ENCODE results near the gene SVEP1. TPM values are rescaled to one million over a fixed set of nuclear protein-coding genes. Genes with fewer than 3 reads are reported as not detected.
"Not testable (repeated sequence)": the region's sequence is repeated elsewhere in the genome, so short reads cannot be mapped to it uniquely, and the experiment has no call there.

SVEP1 gene
- total RNA-seq, 1 experiment from 2014 or later, result not detected

- H3K4me3 ChIP-seq (ENCODE audit: low read length), result no peak overlapping the region
- H3K27me3 ChIP-seq (ENCODE audit: low read length), result no peaks in the 10 kb centered on the region
- H4K20me1 ChIP-seq (ENCODE audit: insufficient read depth, low read depth, low read length), result no peaks in the 10 kb centered on the region
- no peaks in the 10 kb centered on the region for H3K9me2 ChIP-seq (replicated peaks; ENCODE audit: insufficient read depth, low read length)
- H3K4me2 ChIP-seq (ENCODE audit: low read depth, low read length, poor library complexity, severe bottlenecking), result no peak overlapping the region
- H3K4me1 ChIP-seq (ENCODE audit: low read length), result no peaks in the 10 kb centered on the region
- H3K36me3 ChIP-seq (ENCODE audit: insufficient read depth, low read length), result no peaks in the 10 kb centered on the region
- no peak for DNase-seq
- H3K79me2 ChIP-seq (ENCODE audit: low read length), result no peaks in the 10 kb centered on the region
- H2AFZ ChIP-seq (ENCODE audit: low read length), result no peak overlapping the region
- H3K9me3 ChIP-seq (ENCODE audit: low read length), result no peaks in the 10 kb centered on the region
- H3K27ac ChIP-seq (ENCODE audit: low read length), result no peak overlapping the region
- no peak overlapping the region for H3K9ac ChIP-seq (ENCODE audit: low read length)
Observed at GRCh38 chr9:110391826-110392485, 187.6 kb downstream of the SVEP1 start.

- Histone ChIP-seq H4K20me1 (ENCODE audit: insufficient read depth, low read depth, low read length) (no peaks in the 10 kb centered on the region), H3K27me3 (ENCODE audit: low read length) (no peaks in the 10 kb centered on the region), H3K36me3 (ENCODE audit: insufficient read depth, low read length) (no peaks in the 10 kb centered on the region), H2AFZ (ENCODE audit: low read length) (no peak overlapping the region), H3K4me3 (ENCODE audit: low read length) (no peak overlapping the region), H3K79me2 (ENCODE audit: low read length) (no peaks in the 10 kb centered on the region), H3K4me1 (ENCODE audit: low read length) (no peaks in the 10 kb centered on the region), H3K9ac (ENCODE audit: low read length) (no peak overlapping the region), H3K9me3 (ENCODE audit: low read length) (no peaks in the 10 kb centered on the region), H3K9me2 (replicated peaks; ENCODE audit: insufficient read depth, low read length) (no peaks in the 10 kb centered on the region), H3K4me2 (ENCODE audit: low read depth, low read length, poor library complexity, severe bottlenecking) (no peak overlapping the region), H3K27ac (ENCODE audit: low read length) (no peak overlapping the region)
- DNase-seq, result no peak
Observed at GRCh38 chr9:110389148-110389750, 190.3 kb downstream of the SVEP1 start.

GRCh38 chr9:110383491-110383890, 196.1 kb downstream of the SVEP1 start:
- Histone ChIP-seq H3K4me2 (ENCODE audit: low read depth, low read length, poor library complexity, severe bottlenecking) (no peak overlapping the region), H4K20me1 (ENCODE audit: insufficient read depth, low read depth, low read length) (no peaks in the 10 kb centered on the region), H3K9me3 (ENCODE audit: low read length) (no peaks in the 10 kb centered on the region), H2AFZ (ENCODE audit: low read length) (no peak overlapping the region), H3K36me3 (ENCODE audit: insufficient read depth, low read length) (no peaks in the 10 kb centered on the region), H3K27ac (ENCODE audit: low read length) (no peak overlapping the region), H3K9ac (ENCODE audit: low read length) (no peak overlapping the region), H3K79me2 (ENCODE audit: low read length) (no peaks in the 10 kb centered on the region), H3K4me3 (ENCODE audit: low read length) (no peak overlapping the region), H3K27me3 (ENCODE audit: low read length) (no peaks in the 10 kb centered on the region), H3K9me2 (replicated peaks; ENCODE audit: insufficient read depth, low read length) (no peaks in the 10 kb centered on the region), H3K4me1 (ENCODE audit: low read length) (no peaks in the 10 kb centered on the region)
- DNase-seq, result no peak

GRCh38 chr9:110382731-110383130, 196.8 kb downstream of the SVEP1 start:
- Histone ChIP-seq H3K9me2 (replicated peaks; ENCODE audit: insufficient read depth, low read length) (no peaks in the 10 kb centered on the region), H3K27ac (ENCODE audit: low read length) (no peak overlapping the region), H3K27me3 (ENCODE audit: low read length) (no peaks in the 10 kb centered on the region), H3K9ac (ENCODE audit: low read length) (no peak overlapping the region), H3K4me2 (ENCODE audit: low read depth, low read length, poor library complexity, severe bottlenecking) (no peak overlapping the region), H3K4me1 (ENCODE audit: low read length) (no peaks in the 10 kb centered on the region), H2AFZ (ENCODE audit: low read length) (no peak overlapping the region), H3K36me3 (ENCODE audit: insufficient read depth, low read length) (no peaks in the 10 kb centered on the region), H3K79me2 (ENCODE audit: low read length) (no peaks in the 10 kb centered on the region), H4K20me1 (ENCODE audit: insufficient read depth, low read depth, low read length) (no peaks in the 10 kb centered on the region), H3K4me3 (ENCODE audit: low read length) (no peak overlapping the region), H3K9me3 (ENCODE audit: low read length) (no peaks in the 10 kb centered on the region)
- DNase-seq, result no peak

GRCh38 chr9:110371411-110372007, 208.0 kb downstream of the SVEP1 start:
- H3K4me2 ChIP-seq (ENCODE audit: low read depth, low read length, poor library complexity, severe bottlenecking), result no peak overlapping the region
- H3K9ac ChIP-seq (ENCODE audit: low read length), result no peak overlapping the region
- H3K27me3 ChIP-seq (ENCODE audit: low read length), result no peaks in the 10 kb centered on the region
- H3K9me2 ChIP-seq (replicated peaks; ENCODE audit: insufficient read depth, low read length), result no peaks in the 10 kb centered on the region
- no peaks in the 10 kb centered on the region for H3K79me2 ChIP-seq (ENCODE audit: low read length)
- H3K9me3 ChIP-seq (ENCODE audit: low read length), result no peaks in the 10 kb centered on the region
- no peaks in the 10 kb centered on the region for H3K36me3 ChIP-seq (ENCODE audit: insufficient read depth, low read length)
- H4K20me1 ChIP-seq (ENCODE audit: insufficient read depth, low read depth, low read length), result no peaks in the 10 kb centered on the region
- no peak overlapping the region for H2AFZ ChIP-seq (ENCODE audit: low read length)
- no peak overlapping the region for H3K4me3 ChIP-seq (ENCODE audit: low read length)
- H3K4me1 ChIP-seq (ENCODE audit: low read length), result no peaks in the 10 kb centered on the region
- no peak for DNase-seq
- H3K27ac ChIP-seq (ENCODE audit: low read length), result no peak overlapping the region

- H3K36me3 ChIP-seq (ENCODE audit: insufficient read depth, low read length), result no peaks in the 10 kb centered on the region
- no peak overlapping the region for H3K9ac ChIP-seq (ENCODE audit: low read length)
- H3K4me3 ChIP-seq (ENCODE audit: low read length), result no peak overlapping the region
- no peak overlapping the region for H3K27ac ChIP-seq (ENCODE audit: low read length)
- H2AFZ ChIP-seq (ENCODE audit: low read length), result no peak overlapping the region
- H3K79me2 ChIP-seq (ENCODE audit: low read length), result no peaks in the 10 kb centered on the region
- no peaks in the 10 kb centered on the region for H3K9me2 ChIP-seq (replicated peaks; ENCODE audit: insufficient read depth, low read length)
- no peak for DNase-seq
- H3K4me2 ChIP-seq (ENCODE audit: low read depth, low read length, poor library complexity, severe bottlenecking), result no peak overlapping the region
- H3K9me3 ChIP-seq (ENCODE audit: low read length), result no peaks in the 10 kb centered on the region
- H3K4me1 ChIP-seq (ENCODE audit: low read length), result no peaks in the 10 kb centered on the region
- H4K20me1 ChIP-seq (ENCODE audit: insufficient read depth, low read depth, low read length), result no peaks in the 10 kb centered on the region
- H3K27me3 ChIP-seq (ENCODE audit: low read length), result no peaks in the 10 kb centered on the region
Observed at GRCh38 chr9:110370315-110370714, 209.2 kb downstream of the SVEP1 start.

- H3K36me3 ChIP-seq (ENCODE audit: insufficient read depth, low read length), result no peaks in the 10 kb centered on the region
- no peaks in the 10 kb centered on the region for H3K9me3 ChIP-seq (ENCODE audit: low read length)
- H2AFZ ChIP-seq (ENCODE audit: low read length), result no peak overlapping the region
- H3K4me2 ChIP-seq (ENCODE audit: low read depth, low read length, poor library complexity, severe bottlenecking), result no peak overlapping the region
- DNase-seq, result no peak
- no peaks in the 10 kb centered on the region for H3K27me3 ChIP-seq (ENCODE audit: low read length)
- no peaks in the 10 kb centered on the region for H3K9me2 ChIP-seq (replicated peaks; ENCODE audit: insufficient read depth, low read length)
- H3K4me1 ChIP-seq (ENCODE audit: low read length), result no peaks in the 10 kb centered on the region
- no peak overlapping the region for H3K27ac ChIP-seq (ENCODE audit: low read length)
- no peaks in the 10 kb centered on the region for H3K79me2 ChIP-seq (ENCODE audit: low read length)
- no peak overlapping the region for H3K4me3 ChIP-seq (ENCODE audit: low read length)
- no peak overlapping the region for H3K9ac ChIP-seq (ENCODE audit: low read length)
- no peaks in the 10 kb centered on the region for H4K20me1 ChIP-seq (ENCODE audit: insufficient read depth, low read depth, low read length)
Observed at GRCh38 chr9:110364451-110364850, 215.1 kb downstream of the SVEP1 start.

- not testable (repeated sequence) for H3K4me2 ChIP-seq (ENCODE audit: low read depth, low read length, poor library complexity, severe bottlenecking); H3K79me2 ChIP-seq (ENCODE audit: low read length); H3K4me3 ChIP-seq (ENCODE audit: low read length); H3K27ac ChIP-seq (ENCODE audit: low read length); H3K36me3 ChIP-seq (ENCODE audit: insufficient read depth, low read length); H4K20me1 ChIP-seq (ENCODE audit: insufficient read depth, low read depth, low read length); H3K9me2 ChIP-seq (replicated peaks; ENCODE audit: insufficient read depth, low read length); H2AFZ ChIP-seq (ENCODE audit: low read length); H3K4me1 ChIP-seq (ENCODE audit: low read length); H3K9me3 ChIP-seq (ENCODE audit: low read length); H3K9ac ChIP-seq (ENCODE audit: low read length); DNase-seq; H3K27me3 ChIP-seq (ENCODE audit: low read length)
Observed at GRCh38 chr9:110358992-110359391, 220.5 kb downstream of the SVEP1 start.
